ENCODE measurements around the gene GBX1. TPM values are rescaled to one million over a fixed set of nuclear protein-coding genes. Genes with fewer than 3 reads are reported as not detected.

The GBX1 gene
- total and polyA plus RNA-seq, 2 donors (not counting 3 experiments of a cell fraction or from before 2014, with no cell fraction given): not detected

DNA sequence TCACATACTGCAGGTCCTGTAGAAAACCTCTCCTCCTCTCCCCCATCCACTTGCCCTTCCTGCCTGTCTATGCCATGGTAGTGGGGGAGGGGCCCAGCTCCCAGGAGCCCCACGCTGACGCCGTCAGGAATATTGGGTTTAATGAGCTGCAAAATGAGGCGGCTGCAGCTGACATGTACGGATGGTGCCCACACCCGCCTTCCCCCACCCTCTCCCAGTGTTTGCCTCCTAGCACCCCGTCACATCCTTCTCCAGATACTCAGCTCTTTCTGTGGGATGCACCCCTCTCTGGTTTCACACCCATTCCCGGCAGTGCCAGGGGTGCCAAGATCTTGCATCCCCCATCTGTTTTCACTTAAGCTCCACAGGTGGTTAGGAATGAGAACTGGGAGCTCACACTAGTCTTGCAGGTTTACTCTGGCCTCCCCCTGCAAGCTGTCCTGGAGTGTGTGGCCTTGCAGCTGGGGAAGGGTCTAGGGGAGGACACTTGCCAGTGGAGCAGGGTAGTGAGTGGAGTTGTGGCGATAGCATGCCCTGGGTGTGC lies 26.1 kb downstream of the GBX1 start:
- dilution Hi-C loops (cut with MboI; ENCODE audit: extremely low pct_ligation_motif_present, low sequenced_read_pairs) (no loop called here), intact Hi-C loops (cut with micrococcal nuclease) (no loop called here)
- Histone ChIP-seq H4K20me1 (replicated peaks; ENCODE audit: control insufficient read depth, extremely low read depth, insufficient read depth, low read length) (no peaks in the 10 kb centered on the region), H3K79me2 (ENCODE audit: control insufficient read depth, insufficient read depth, low read length) (no peaks in the 10 kb centered on the region), H2AFZ (ENCODE audit: low read depth, low read length) (no peak overlapping the region), H3K4me3 (replicated peaks in 1 of 3; ENCODE audit: insufficient read depth in 1 of 3, low read depth in 1 of 3, low read length in 3 of 3) (no peak overlapping the region), H3K9me1 (replicated peaks; ENCODE audit: control insufficient read depth, extremely low read depth, insufficient read depth, low read length) (no peaks in the 10 kb centered on the region), H3K27me3 (ENCODE audit: control insufficient read depth in 2 of 2, insufficient read depth in 2 of 2, low read length in 2 of 2) (no peaks in the 10 kb centered on the region), H3K27ac (ENCODE audit: insufficient read depth, low read depth, low read length) (no peak overlapping the region), H3K9ac (replicated peaks; ENCODE audit: extremely low read depth, insufficient read depth, low read length) (no peak overlapping the region), H3K36me3 (ENCODE audit: control insufficient read depth in 2 of 2, extremely low read depth in 1 of 2, insufficient read depth in 2 of 2, low read length in 2 of 2) (peaks cover 5 to 58% of the 10 kb centered on the region in 2 experiments), H3K9me3 (replicated peaks; ENCODE audit: control insufficient read depth, insufficient read depth, low read length) (no peaks in the 10 kb centered on the region), H3K4me1 (ENCODE audit: control insufficient read depth, extremely low read depth, insufficient read depth, low read length) (no peaks in the 10 kb centered on the region), H3K4me2 (ENCODE audit: insufficient read depth, low read length) (no peak overlapping the region)
- BruUV-seq (replicated peaks): no TSS peak
- POLR2A ChIA-PET: no interaction called here
- FAIRE-seq (no peak), DNase-seq (ENCODE audit: low read depth, low spot score) (no peak)
- TF ChIP-seq POLR2AphosphoS5 (IDR thresholded peaks at IDR 0.05; ENCODE audit: insufficient read depth, low read depth, low read length): no peak
- CTCF ChIA-PET: interaction anchor here (0.9 to 3.0 kb wide), 2 partner anchors 18 to 38 kb away, joined by 3 to 14 read pairs; no protein-coding TSS in a partner anchor

DNA sequence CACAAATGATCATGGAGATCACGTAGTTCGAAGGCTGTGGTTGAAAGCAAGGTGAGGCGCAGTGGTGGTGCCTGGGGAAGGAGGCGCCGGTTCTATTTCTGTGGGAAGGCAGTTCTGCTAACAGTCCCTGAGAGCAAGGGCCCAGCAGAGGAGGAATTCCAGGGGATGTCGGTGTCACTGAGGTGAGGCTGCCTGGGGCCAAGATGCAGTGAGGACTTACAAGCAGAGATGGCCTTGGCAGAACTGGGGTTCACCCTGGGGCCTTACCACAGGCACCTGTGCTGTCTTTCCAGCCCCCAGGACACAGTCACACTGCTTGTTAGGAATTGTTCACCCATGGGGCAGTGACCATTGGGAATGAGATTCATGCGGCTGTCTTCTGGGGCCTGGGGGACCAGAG lies 26.7 kb downstream of the GBX1 start:
- Histone ChIP-seq H3K9me1 (replicated peaks; ENCODE audit: control insufficient read depth, extremely low read depth, insufficient read depth, low read length) (no peaks in the 10 kb centered on the region), H3K4me1 (ENCODE audit: control insufficient read depth, extremely low read depth, insufficient read depth, low read length) (no peaks in the 10 kb centered on the region), H2AFZ (ENCODE audit: low read depth, low read length) (no peak overlapping the region), H3K9ac (replicated peaks; ENCODE audit: extremely low read depth, insufficient read depth, low read length) (no peak overlapping the region), H3K27me3 (ENCODE audit: control insufficient read depth in 2 of 2, insufficient read depth in 2 of 2, low read length in 2 of 2) (no peaks in the 10 kb centered on the region), H3K36me3 (ENCODE audit: control insufficient read depth in 2 of 2, extremely low read depth in 1 of 2, insufficient read depth in 2 of 2, low read length in 2 of 2) (peaks cover 5 to 63% of the 10 kb centered on the region in 2 experiments), H4K20me1 (replicated peaks; ENCODE audit: control insufficient read depth, extremely low read depth, insufficient read depth, low read length) (no peaks in the 10 kb centered on the region), H3K4me3 (replicated peaks in 1 of 3; ENCODE audit: insufficient read depth in 1 of 3, low read depth in 1 of 3, low read length in 3 of 3) (no peak overlapping the region), H3K27ac (ENCODE audit: insufficient read depth, low read depth, low read length) (no peak overlapping the region), H3K9me3 (replicated peaks; ENCODE audit: control insufficient read depth, insufficient read depth, low read length) (no peaks in the 10 kb centered on the region), H3K4me2 (ENCODE audit: insufficient read depth, low read length) (no peak overlapping the region), H3K79me2 (ENCODE audit: control insufficient read depth, insufficient read depth, low read length) (no peaks in the 10 kb centered on the region)
- ChIA-PET CTCF (interaction anchor here (0.9 to 3.0 kb wide), 2 partner anchors 17 to 38 kb away, joined by 3 to 14 read pairs; no protein-coding TSS in a partner anchor), POLR2A (no interaction called here)
- FAIRE-seq (no peak), DNase-seq (ENCODE audit: low read depth, low spot score) (no peak)
- intact Hi-C loops (cut with micrococcal nuclease): no loop called here
- dilution Hi-C loops (cut with MboI; ENCODE audit: extremely low pct_ligation_motif_present, low sequenced_read_pairs): no loop called here
- no TSS peak for BruUV-seq (replicated peaks)
- TF ChIP-seq JUN (IDR thresholded peaks at IDR 0.05; ENCODE audit: borderline replicate concordance, insufficient read depth, insufficient read length, low read depth): no peak
- TF ChIP-seq, protein P1, sequence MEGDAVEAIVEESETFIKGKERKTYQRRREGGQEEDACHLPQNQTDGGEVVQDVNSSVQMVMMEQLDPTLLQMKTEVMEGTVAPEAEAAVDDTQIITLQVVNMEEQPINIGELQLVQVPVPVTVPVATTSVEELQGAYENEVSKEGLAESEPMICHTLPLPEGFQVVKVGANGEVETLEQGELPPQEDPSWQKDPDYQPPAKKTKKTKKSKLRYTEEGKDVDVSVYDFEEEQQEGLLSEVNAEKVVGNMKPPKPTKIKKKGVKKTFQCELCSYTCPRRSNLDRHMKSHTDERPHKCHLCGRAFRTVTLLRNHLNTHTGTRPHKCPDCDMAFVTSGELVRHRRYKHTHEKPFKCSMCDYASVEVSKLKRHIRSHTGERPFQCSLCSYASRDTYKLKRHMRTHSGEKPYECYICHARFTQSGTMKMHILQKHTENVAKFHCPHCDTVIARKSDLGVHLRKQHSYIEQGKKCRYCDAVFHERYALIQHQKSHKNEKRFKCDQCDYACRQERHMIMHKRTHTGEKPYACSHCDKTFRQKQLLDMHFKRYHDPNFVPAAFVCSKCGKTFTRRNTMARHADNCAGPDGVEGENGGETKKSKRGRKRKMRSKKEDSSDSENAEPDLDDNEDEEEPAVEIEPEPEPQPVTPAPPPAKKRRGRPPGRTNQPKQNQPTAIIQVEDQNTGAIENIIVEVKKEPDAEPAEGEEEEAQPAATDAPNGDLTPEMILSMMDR (IDR thresholded peaks at IDR 0.05; ENCODE audit: extremely low read depth in 1 of 2, insufficient read depth in 1 of 2, low read depth in 1 of 2, low read length in 2 of 2): no peak
- no peak for TF ChIP-seq POLR2A (IDR thresholded peaks at IDR 0.05; ENCODE audit: low read depth, low read length)
- TF ChIP-seq GATA2 (IDR thresholded peaks at IDR 0.05; ENCODE audit: insufficient read depth, insufficient read length, low read depth, low read length): no peak
- TF ChIP-seq POLR2AphosphoS5 (IDR thresholded peaks at IDR 0.05; ENCODE audit: insufficient read depth, low read depth, low read length): no peak
- TF ChIP-seq FOS (IDR thresholded peaks at IDR 0.05; ENCODE audit: borderline replicate concordance, insufficient read depth, low read length): no peak
- no peak for TF ChIP-seq EZH2 (IDR thresholded peaks at IDR 0.05; ENCODE audit: borderline replicate concordance, low read depth, low read length, severe bottlenecking)
- TF ChIP-seq, protein P2, sequence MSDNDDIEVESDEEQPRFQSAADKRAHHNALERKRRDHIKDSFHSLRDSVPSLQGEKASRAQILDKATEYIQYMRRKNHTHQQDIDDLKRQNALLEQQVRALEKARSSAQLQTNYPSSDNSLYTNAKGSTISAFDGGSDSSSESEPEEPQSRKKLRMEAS (IDR thresholded peaks at IDR 0.05; ENCODE audit: insufficient read depth, insufficient read length): no peak
- TF ChIP-seq MYC (IDR thresholded peaks at IDR 0.05; ENCODE audit: low read depth, low read length): no peak

Measured in endothelial cell of umbilical vein (primary cell).